ENCODE data around the gene VPS13A.

DNA sequence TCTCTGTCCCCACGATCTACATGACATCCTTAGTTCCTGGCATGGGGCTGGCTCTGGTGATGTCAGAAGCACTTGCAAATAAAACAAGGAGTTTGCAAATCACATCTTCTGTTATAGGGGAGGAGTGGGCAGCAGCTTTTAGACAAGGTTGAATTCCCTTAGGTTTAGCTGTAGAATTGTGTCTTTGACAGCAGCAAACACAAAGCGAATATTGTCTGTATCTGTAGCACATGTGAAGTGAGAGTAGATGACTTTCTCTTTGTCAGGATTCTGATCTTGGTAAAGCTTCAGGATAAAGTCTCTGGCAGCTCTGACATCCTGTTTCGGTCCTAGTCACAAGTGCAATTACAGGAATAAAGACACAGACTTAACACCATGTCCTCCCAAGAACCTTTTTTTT is 246.5 kb downstream of the VPS13A start:
- TF ChIP-seq EZH2 (IDR thresholded peaks at IDR 0.05; ENCODE audit: borderline replicate concordance, low read length): no peak
- TF ChIP-seq, protein P1, sequence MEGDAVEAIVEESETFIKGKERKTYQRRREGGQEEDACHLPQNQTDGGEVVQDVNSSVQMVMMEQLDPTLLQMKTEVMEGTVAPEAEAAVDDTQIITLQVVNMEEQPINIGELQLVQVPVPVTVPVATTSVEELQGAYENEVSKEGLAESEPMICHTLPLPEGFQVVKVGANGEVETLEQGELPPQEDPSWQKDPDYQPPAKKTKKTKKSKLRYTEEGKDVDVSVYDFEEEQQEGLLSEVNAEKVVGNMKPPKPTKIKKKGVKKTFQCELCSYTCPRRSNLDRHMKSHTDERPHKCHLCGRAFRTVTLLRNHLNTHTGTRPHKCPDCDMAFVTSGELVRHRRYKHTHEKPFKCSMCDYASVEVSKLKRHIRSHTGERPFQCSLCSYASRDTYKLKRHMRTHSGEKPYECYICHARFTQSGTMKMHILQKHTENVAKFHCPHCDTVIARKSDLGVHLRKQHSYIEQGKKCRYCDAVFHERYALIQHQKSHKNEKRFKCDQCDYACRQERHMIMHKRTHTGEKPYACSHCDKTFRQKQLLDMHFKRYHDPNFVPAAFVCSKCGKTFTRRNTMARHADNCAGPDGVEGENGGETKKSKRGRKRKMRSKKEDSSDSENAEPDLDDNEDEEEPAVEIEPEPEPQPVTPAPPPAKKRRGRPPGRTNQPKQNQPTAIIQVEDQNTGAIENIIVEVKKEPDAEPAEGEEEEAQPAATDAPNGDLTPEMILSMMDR (conservative IDR thresholded peaks at IDR 0.05 in 1 of 2, IDR thresholded peaks at IDR 0.05 in 1 of 2; ENCODE audit: extremely low read depth in 1 of 2, insufficient read depth in 1 of 2, low read depth in 1 of 2, low read length in 2 of 2): no peak

Data from mammary epithelial cell (primary cell).